GM21786 (cell line): ENCODE measurements around the gene LRRC4B.
"Not testable (repeated sequence)": the region's sequence is repeated elsewhere in the genome, so short reads cannot be mapped to it uniquely, and the experiment has no call there.

Experiments
- ATAC-seq: cut with Tn5 transposase; IDR thresholded peaks from one replicate; pipeline ENCODE4 v1.9.1; 2021; ENCODE audit not compliant: unreplicated experiment

The LRRC4B gene

DNA sequence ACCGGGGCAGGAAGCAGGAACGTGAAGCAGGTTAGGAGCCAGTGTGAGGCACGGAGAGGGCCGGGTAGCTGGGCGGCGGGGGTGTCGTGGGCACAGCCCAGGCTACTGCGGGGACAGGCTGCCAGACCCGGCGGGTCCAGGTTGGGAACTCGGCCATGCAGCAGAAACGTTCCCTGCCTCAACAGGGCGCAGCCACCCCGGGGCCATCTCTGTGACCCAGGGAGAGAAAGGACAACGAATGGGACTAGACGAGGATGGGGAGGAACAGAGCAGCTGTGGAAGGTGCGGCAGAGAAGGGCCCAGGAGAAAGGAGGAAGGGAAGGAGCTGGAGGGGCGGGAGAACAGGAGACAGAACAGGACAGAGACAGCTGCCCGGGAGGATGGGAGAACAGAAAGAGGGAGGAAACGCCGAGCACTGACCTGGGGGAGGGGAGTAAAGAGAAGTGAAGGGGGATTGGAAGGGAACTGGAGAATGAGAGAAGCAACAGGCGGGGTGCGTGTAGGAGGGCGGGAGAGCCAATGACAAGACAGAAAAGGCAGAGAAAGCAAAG lies 78.7 kb downstream of the LRRC4B start:
- no peak for ATAC-seq

DNA sequence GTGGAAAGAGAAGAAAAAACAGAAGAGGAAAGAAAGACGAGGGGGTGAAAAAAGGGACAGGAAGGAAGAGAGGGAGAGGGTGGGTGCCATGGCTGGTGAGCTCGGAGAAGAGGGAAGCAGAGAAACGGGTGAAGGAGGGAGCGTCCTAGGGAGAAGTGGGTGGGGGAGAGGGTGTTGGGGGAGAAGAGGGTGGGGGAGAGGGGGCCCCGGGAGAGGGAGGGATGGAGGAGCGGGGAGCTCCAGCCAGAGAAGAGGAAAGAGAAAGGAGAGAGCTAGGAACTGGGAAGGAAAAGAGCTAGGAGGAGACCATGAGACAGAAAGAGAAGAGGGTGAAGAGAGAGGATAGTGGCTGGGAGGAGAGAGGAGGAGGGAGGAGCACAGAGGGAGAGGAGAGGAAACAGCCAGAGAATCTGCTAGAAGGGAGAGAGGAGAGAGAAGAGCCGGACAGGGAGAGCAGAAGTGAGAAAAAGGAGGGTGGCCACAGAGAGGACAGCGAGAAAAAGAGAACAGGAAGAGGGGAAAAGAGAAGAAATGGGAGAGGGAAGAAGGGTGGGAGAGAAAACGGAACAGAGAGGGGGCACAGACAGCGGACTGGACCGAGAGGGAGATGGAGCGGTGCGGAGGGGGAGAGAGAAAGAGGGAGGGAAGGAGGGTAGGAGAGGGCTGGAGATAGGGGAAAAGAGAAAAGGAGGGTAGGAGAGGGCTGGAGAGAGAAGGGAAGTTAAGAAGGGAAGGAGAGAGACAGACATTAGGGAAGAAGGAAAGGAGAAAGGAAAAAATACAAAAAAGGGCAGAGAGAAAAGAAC lies 79.6 kb downstream of the LRRC4B start:
- ATAC-seq, result no peak

DNA sequence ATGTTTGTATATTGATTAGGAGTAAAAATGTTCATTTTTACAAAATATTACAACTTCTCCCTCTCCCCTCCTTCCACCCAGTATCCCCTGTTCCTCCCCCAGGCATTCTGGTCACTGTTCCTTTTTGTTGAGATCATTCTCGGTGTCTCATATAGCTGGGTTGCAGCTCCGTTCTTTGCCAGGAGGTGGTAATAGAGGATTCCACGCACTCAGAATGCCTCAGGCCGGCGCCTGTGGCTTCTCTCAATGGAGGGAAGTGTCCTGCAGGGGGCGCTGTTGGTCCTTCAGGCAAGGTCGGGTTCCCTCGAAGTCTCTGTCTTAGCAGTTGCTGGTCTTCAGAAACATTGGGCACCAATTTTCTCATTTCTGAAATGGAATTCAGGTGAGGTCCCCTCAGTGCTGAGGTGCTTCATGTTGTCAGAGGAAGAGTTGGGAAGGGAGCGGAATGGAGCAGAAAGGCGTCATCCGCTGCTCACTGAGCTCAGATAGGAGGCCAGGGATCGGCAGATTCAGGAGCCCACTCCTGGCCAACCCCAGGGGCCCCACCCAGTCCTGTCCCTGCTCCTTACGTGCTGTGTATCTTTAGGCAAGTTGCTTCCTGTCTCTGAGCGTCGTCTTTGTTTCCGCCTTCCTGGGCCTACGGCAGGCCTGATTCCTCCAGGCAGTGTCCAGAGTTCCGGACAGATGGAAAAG lies 81.3 kb downstream of the LRRC4B start:
- ATAC-seq, result no peak

DNA sequence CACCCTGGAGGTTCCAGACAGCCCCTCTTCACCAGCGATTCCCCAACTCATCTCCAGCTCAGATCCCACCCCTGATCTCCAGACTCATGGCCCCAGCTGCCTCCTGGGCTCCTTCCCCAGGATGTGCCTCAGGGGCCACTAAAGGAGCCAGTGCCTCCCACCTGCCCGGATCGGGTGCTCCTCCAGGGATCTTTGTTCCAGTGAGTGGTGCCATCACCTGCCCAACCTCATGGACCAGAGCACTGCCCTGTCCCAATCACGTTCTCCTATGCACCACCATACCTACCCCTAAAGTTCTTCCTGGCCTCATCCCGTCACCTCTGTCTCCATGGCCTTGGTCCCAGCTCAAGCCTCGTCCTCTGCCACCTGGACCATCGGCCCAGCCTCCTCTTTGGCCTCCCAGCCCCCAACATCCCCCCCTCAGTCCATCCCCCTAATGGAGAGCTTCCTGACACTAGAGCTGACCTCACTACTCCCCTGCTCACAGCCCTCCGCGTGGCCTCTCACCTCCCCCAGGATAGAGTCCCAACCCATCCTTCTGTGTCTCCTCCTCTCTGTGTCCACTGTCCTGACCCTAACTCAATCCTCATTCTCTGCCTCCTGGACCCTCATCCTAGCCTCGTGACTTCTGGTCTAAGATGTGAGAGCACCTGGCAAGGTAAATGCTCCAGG lies 82.8 kb downstream of the LRRC4B start:
- ATAC-seq, result no peak

DNA sequence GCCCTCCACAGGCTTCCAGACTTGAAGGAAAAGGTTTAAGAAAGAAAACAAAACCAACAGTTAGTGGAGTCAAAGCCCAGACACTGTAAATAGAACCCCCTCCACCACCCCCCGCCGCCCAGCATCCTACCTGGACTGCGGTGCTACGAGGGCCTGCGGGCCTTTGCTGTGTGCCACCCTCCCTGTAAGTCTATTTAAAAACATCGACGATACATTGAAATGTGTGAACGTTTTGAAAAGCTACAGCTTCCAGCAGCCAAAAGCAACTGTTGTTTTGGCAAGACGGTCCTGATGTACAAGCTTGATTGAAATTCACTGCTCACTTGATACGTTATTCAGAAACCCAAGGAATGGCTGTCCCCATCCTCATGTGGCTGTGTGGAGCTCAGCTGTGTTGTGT lies 85.3 kb downstream of the LRRC4B start:
- ATAC-seq, result no peak

DNA sequence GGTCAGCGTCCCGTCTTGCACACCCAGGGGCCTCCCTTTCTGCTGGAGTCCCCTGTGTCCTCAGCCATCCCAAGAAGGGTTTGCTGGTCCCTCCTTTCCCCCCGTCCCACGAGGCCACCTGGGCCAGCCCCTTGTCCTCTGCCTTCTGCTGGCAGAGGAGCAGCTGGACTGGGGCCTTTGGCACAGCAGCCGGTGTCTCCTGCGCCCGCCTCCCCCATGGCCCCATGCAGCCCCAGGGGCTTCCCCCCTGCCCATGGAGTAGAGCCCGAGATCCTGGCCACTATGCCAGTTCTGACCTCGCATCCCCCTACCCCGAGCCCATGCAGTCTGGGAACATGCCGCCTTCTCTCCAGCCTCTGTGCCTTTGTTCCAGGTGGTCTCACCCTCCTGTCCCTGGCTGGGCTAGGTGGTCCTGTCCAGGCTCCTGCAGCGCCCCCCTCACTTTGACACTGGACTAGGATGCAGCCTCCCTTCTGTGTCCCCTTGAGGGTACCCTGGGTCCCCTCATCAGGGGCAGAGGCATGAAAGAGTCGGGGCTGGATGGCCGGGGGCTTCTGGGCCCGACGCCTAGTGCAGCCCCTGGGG lies 85.9 kb downstream of the LRRC4B start:
- ATAC-seq, result no peak

DNA sequence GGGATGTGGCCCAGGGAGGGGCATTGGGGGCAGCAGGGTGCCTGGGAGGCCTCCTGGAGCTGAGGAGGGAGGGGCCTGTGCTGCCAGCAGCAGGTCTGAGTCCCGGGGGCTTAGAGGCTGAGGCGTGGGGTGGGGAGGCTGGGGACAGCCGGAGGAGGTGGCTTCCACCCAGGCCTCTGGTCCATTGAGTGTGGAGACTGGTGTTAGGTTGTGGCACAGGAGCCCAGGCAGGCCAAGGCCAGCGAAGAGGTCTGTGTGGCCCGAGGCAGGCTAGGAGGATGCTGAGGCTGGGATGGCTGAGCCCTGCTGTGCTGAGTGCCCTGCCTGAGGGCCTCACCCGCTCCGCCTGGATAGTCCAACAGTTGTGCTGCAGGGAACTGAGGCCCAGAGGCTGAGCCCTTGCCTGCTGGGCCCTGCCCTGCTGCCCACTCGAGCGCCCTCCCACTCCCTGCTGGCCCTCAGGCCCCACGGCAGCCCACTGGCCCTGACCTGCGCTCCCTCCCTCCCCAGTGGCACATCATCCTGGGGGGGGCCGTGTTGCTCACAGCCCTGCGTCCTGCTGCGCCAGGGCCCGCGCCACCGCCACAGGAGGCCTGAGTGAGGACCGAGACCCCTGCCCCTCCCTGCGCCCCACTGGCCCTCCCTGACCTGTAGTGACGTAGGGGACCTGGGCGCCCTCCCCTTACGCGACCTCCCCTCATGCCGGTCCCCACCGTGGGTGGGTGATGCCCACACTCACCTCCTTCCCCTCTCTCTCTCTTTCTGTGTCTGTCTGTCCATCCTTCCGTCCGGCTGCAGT lies 86.7 kb downstream of the LRRC4B start:
- no peak for ATAC-seq

DNA sequence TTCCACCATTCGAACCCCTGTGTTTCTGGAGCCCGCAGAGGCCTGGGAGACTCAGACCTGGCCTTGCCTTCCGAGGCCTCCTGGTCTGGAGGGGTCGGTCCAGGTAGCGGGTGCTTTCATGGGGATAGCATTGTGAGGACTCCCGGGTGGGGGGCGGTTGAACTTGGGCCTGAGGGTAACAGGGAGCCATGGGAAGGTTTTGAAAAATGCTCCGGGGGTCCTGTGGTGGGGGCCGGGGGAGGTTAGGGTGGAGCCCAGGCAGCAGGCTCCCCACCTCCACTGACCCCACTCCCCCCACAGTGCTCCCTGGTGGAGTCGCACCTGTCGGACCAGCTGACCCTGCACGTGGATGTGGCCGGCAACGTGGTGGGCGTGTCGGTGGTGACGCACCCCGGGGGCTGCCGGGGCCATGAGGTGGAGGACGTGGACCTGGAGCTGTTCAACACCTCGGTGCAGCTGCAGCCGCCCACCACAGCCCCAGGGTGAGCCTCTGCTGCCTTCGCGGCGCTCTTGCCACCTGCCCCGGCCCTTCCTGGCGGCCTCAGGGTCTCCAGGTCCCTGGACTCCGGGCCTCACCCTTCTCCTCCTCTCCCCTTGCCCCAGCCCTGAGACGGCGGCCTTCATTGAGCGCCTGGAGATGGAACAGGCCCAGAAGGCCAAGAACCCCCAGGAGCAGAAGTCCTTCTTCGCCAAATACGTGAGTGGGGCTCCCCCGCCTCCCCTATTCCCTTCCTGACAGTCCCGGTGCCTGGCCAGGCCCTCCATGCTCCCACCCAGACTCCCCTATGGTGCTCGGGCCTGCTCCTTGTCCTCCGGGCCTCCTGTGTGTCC lies 87.7 kb downstream of the LRRC4B start:
- ATAC-seq, result no peak

DNA sequence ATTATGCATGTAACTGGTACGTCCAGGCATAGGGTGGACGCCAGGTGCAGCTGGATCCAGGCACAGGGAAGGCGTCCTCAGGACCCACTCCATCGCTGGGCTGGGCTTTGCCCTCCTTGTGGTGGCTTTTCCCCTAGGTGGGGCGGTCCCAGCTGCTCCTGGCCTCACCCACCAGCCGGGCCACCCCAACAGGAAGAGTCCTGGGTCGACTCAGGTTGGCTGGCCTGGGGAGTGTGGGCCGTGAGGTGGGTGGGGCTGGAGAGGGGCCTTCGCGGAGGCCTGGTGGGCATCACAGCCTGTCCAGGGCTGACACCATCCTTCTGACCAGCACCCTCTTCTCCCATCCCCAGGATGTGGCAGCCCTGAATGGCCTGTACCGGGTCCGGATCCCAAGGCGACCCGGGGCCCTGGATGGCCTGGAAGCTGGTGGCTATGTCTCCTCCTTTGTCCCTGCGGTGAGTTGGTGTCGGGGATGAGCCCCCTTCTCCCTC lies 88.4 kb downstream of the LRRC4B start:
- ATAC-seq, result no peak

DNA sequence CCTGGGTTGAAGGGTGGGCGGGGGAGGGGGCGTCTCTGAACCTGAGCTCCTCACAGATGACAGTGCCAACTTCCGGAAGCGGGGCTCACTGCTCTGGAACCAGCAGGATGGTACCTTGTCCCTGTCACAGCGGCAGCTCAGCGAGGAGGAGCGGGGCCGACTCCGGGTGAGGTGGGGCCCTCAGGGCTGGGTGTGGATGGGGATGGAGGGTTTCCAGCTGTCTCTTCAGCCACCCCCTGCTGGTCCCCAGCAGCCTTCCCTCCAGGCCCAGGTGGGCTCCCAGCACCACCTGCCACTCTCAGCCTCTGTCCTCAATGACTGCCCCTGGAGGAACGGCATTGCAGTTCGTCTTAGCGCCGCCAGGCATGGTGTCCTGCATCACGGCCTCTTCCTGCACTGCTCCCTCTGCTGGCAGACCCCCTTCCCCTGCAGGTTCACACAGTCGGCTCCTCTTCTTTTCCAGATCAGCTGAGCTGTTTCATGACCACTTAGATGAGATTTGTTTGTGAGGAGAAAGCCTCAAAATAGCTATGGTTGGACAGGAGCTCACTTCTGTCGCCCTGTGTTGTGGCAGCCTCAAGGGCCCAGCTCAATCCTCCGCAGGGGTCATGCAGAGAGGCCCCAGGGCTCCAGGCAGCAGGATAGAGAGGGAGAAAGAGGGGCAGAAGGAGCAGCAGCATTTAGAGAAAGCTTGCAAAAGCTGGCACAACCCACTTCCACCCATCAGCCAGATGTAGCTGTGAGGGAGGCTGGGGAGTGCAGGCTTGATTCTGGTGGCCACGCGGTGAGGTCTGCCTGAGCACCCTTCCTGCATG lies 89.1 kb downstream of the LRRC4B start:
- ATAC-seq, result no peak

DNA sequence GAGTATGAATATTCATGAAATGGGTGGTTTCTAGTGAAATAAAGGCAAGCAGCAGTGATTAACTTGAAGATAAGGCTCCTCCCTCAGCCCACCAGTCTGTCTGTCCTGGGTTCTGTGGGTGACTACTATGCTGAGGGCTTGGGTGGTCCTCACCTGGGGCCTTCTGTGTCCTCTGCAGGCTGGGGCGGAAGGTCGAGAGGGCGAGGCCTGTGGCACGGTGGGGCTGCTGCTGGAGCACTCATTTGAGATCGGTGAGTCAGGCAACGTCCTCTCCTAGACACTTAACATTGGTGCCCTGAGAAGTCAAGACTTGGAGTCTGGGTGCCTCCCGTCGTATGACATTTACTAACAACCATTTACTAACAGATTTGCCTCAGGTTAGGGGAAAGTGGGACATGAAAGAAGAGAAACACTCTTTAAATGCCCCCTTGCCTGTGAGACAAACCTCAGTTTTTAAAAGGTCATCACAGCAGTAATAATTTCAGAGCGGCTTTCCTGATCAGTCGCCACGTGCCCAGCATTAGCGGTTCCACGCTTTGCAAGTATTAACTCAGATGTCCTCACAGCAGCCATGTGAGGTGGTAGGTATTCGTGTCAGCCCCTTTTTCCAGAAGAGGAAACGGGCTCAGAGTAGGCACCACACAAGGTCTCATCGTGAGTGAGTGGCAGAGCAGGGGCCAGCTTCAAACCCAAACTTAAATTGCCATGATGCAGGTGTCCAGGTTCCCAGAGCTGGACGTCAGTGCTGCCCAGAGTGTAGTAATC lies 90.3 kb downstream of the LRRC4B start:
- no peak for ATAC-seq

DNA sequence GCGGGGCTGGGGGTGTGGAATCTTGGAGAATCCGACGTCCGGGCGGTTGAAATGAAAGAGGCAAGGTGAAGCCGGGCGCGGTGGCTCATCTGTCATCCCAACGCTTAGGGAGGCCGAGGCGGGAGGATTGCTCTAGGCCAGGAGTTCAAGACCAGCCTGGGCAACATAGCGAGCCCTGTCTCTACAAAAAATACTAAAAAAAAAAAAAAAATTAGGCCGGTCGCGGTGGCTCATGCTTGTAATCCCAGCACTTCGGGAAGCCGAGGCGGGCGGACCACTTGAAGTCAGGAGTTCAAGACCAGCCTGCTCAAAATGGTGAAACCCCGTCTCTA lies 91.4 kb downstream of the LRRC4B start:
- no peak for ATAC-seq

DNA sequence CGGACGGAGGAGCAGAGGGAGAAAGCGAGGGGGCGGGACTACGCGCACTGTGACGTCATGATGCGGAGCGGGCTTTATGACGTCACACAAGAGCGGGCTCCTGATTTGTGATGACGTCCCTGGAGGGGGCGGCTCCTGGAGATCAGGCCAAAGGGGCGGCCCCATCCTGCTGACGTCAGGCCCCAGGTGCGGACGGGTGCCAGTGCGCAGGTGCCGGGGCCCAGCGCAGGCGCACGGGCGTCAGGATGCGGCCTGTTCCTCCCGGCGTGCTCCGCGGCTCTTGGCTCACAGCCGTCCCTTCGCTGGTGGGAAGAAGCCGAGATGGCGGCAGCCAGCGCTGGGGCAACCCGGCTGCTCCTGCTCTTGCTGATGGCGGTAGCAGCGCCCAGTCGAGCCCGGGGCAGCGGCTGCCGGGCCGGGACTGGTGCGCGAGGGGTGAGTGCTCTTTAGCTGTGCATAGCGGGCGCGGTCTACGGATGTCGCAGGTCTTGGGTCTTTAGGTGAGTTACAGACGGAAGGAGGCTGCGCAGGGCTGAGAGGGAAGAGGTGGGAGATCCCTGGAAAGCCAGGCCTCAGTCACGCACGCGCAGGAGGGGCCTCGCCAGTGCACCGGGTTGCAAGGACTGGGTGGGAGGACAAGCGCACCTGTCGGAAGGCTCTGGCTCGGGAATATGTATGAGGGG lies 91.9 kb downstream of the LRRC4B start, which contains the start of the genes EMC10 and GARIN5A:
TSS of gene EMC10 (plus strand) at position 284 of the 683 bp plus-strand sequence. CDS start at position 322, 38 bp downstream.
TSS of gene GARIN5A (minus strand) at position 625 of the 683 bp plus-strand sequence. CDS start at position 165, 460 bp downstream.
- ATAC-seq, result peak; percentile 84

DNA sequence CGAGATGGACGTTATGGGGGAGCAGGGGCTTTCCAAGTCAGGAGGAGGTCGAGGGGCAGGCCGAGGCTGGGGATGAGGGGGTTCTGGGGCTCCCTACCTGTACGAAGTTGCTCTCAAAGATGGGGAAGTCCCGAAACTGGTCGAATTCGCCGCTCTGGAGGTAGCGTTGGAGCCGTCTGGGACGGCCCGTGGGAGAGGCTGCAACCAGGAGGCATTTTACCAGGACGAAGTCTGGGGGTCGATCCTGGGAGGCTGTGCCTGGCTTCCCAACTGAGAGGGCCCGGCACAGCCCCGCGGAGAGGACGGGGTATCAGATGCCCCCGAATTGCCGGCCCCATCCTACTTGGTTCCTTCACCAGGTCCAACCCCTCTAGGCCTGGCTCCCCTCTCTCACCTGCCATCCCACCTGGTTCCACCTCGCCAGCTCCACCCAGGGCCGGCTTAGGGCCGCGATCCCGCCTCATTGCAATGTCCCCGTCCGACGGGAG lies 92.5 kb downstream of the LRRC4B start:
- no peak for ATAC-seq

DNA sequence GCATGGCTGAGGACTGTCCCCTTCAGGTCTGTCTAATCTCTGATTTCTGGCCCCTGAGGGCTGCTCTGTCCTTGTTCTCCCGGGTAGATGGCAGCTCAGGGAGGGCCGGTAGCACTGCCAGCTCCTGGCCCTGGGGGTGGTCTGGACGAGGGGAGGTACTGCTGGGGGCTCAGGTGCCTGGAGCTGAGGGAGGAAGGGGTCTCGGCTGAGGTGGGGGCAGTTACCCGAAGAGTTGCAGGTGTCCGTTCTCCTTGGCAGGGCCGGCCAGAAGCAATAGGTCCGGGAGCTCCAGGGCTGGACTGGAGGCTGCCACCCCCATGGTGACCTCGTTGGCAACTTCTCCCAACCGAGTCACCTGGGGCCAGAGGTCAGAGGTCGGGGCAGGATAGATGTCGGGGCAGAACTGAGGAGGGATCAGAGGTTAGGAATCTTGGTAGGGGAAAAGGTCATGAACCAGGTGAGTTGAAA lies 93.1 kb downstream of the LRRC4B start:
- no peak for ATAC-seq

DNA sequence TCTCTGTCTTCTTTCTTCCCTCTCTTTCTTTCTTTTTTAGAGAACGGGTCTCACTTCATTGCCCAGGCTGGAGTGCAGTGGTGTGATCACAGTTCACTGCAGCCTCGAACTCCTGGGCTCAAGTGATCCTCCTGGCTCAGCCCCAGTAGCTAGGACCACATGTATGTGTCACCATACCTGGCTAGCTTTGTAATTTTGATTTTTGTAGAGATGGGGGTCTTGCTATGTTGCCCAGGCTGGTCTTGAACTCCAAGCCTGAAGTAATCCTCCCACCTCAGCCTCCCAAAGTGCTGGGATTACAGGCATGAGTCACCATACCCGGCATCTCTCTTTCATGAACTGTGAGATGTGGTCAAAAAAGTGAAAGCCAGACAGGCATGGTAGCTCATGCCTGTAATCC lies 94.9 kb downstream of the LRRC4B start:
- not testable (repeated sequence) for ATAC-seq

DNA sequence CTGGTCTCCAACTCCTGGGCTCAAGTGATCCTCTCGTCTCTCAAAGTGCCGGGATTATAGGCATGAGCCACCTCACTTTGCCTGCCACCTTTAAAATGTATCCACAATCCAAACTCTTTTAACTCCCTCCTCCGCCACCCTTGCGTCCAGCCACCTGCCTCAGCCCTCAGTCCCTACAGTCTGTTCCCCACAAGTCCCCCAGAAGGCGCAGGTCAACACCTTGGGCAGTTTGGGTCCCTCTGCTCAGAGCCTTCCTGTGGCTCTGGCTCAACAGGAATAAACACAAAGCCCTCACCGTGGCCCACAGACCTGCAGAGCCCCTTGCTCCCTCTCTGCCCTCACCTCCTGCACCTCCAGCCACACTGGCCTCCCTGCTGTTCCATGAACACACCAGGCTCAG lies 99.4 kb downstream of the LRRC4B start:
- ATAC-seq, result no peak
